Activated CD8-positive, alpha-beta T cell treated with anti-CD3 and anti-CD28 coated beads for 36 hours (primary cell): Measurements from ENCODE around the gene KIR3DL2. TPM values are rescaled to one million over a fixed set of nuclear protein-coding genes. Genes with fewer than 3 reads are reported as not detected.
"Not testable (repeated sequence)": the region's sequence is repeated elsewhere in the genome, so short reads cannot be mapped to it uniquely, and the experiment has no call there.

ENCODE experiments used
- ATAC-seq: fragments of 200-7000 bp; cut with Tn5 transposase; one replicate; pipeline ENCODE4 v1.10.0; 2021; ENCODE audit warnings: mild to moderate bottlenecking, moderate library complexity
- CTCF ChIA-PET: fragments of 350-600 bp; sonication (Branson Sonifier 250); formaldehyde crosslinking; loops from one replicate; lab custom pipeline; 2021; ENCODE audit warnings: antibody characterized with exemption; lab: Charles Lee
- POLR2A ChIA-PET: fragments of 350-600 bp; sonication (Branson Sonifier 250); formaldehyde crosslinking; loops from one replicate; lab custom pipeline; 2021; ENCODE audit warnings: antibody characterized with exemption; lab: Charles Lee
- DNase-seq: peaks from one replicate; pipeline ENCODE4 v3.0.0-alpha.2; 2020
- H3K27ac Mint-ChIP-seq: one replicate; pipeline ENCODE4 v1.8.0; 2021; ENCODE audit warnings: mild to moderate bottlenecking, mixed read lengths
- H3K27me3 Mint-ChIP-seq: one replicate; pipeline ENCODE4 v1.8.0; 2021; ENCODE audit warnings: mixed read lengths
- H3K36me3 Mint-ChIP-seq: one replicate; pipeline ENCODE4 v1.8.0; 2021; ENCODE audit warnings: low read depth, mixed read lengths
- H3K4me1 Mint-ChIP-seq: one replicate; pipeline ENCODE4 v1.8.0; 2021; ENCODE audit warnings: low read depth, mixed read lengths
- H3K4me3 Mint-ChIP-seq: one replicate; pipeline ENCODE4 v1.8.0; 2021; ENCODE audit warnings: mild to moderate bottlenecking, moderate library complexity, mixed read lengths
- H3K9me3 Mint-ChIP-seq: one replicate; pipeline ENCODE4 v1.8.0; 2021; ENCODE audit warnings: mixed read lengths
- CTCF ChIP-seq: fragments of 200-600 bp; IDR thresholded peaks from one replicate; pipeline ENCODE4 v1.8.0; 2022; ENCODE audit warnings: antibody characterized with exemption, mild to moderate bottlenecking
- intact Hi-C: fragments of 100-400 bp; cut with micrococcal nuclease; formaldehyde crosslinking; loops from one replicate; pipeline ENCODE4 v1.10.0; 2022
- total RNA-seq, 2 experiments: library from RNA; stranded (reverse); gene quantifications; one replicate each; pipeline ENCODE4 v1.2.3, GENCODE V29; 2021

Gene KIR3DL2
- total RNA-seq, 2 experiments from 2014 or later: 0.14 to 0.27 TPM

DNA sequence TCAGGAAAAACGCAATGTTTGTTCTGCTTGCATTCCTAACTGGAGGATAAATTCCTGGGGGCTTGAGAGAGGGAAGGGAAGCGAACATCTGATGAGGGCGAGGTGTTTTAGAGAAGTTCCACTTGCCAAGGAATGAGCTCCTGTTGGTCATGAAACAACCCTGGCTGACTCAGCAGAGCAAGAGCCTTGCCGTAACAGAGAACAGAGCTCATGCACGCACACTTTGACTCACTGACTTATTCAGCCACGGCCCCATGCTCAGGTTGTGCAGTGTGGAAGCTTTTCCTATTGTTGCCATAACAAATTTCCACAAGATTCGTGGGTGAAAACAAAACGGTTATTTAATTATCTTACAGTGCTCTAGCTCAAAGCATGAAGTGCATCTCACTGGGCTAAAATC lies 7.1 kb upstream of the KIR3DL2 start:
- H3K4me3 Mint-ChIP-seq, H3K27ac Mint-ChIP-seq, intact Hi-C loops, POLR2A ChIA-PET, CTCF ChIA-PET, DNase-seq, ATAC-seq, H3K9me3 Mint-ChIP-seq, H3K4me1 Mint-ChIP-seq, H3K36me3 Mint-ChIP-seq, H3K27me3 Mint-ChIP-seq: not testable (repeated sequence)

GRCh38 chr19:54850930-54851329 lies 687 bp downstream of the KIR3DL2 start:
- intact Hi-C loops: no loop called here
- no peaks in the 10 kb centered on the region for H3K4me1 Mint-ChIP-seq
- DNase-seq (no peak), ATAC-seq (no peak)
- TF ChIP-seq CTCF: no peak
- ChIA-PET POLR2A (no interaction called here), CTCF (no interaction called here)
- peaks cover 1% of the 10 kb centered on the region for H3K9me3 Mint-ChIP-seq
- H3K4me3 Mint-ChIP-seq: no peak overlapping the region
- H3K27ac Mint-ChIP-seq: no peak overlapping the region
- H3K36me3 Mint-ChIP-seq: no peaks in the 10 kb centered on the region
- H3K27me3 Mint-ChIP-seq: peaks cover 3% of the 10 kb centered on the region

DNA sequence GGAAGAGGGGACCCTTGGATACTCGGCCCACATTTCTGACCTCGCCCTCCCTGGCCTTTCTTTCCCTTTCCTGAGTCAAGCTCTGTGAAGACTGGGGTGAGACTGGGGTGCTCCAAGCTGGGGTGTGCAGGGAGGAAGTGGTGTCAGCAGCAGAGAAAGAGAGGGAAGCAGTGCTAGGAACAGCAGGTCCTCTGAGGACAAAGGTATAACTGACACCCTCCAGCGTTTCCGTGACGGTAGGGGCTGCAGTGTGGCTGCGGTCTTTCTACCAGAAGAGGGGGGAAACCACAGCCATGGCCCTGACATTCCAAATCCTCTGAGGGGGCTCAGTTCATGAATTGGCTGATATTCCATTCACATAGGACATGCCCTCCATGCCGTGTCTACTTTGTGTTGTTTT lies 1.1 kb downstream of the KIR3DL2 start:
- CTCF ChIA-PET: no interaction called here
- POLR2A ChIA-PET: no interaction called here
- peaks cover 3% of the 10 kb centered on the region for H3K27me3 Mint-ChIP-seq
- no peaks in the 10 kb centered on the region for H3K4me1 Mint-ChIP-seq
- intact Hi-C loops: no loop called here
- no peak overlapping the region for H3K4me3 Mint-ChIP-seq
- DNase-seq: no peak
- no peaks in the 10 kb centered on the region for H3K36me3 Mint-ChIP-seq
- no peak for ATAC-seq
- no peak overlapping the region for H3K27ac Mint-ChIP-seq
- no peaks in the 10 kb centered on the region for H3K9me3 Mint-ChIP-seq
- TF ChIP-seq CTCF: no peak

GRCh38 chr19:54855241-54855640 lies 5.0 kb downstream of the KIR3DL2 start:
- H3K27ac Mint-ChIP-seq, DNase-seq, H3K36me3 Mint-ChIP-seq, H3K9me3 Mint-ChIP-seq, H3K4me3 Mint-ChIP-seq, POLR2A ChIA-PET, H3K4me1 Mint-ChIP-seq, CTCF ChIA-PET, intact Hi-C loops, H3K27me3 Mint-ChIP-seq, ATAC-seq: not testable (repeated sequence)

DNA sequence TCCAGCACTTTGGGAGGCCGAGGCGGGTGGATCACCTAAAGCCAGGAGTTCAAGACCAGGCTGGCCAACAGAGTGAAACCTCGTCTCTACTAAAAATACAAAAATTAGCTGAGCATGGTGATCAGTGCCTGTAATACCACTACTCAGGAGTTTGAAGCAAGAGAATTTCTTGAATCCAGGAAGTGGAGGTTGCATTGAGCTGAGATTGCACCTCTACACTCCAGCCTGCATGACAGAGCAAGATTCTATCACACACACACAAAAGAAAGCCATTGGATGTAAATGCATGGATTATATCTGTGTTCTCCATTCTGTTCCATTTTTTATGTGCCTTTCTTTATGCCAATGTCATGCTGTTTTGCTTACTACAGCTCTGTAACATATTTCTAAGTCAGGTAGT lies 8.2 kb downstream of the KIR3DL2 start:
- H3K4me3 Mint-ChIP-seq, CTCF ChIA-PET, H3K27me3 Mint-ChIP-seq, H3K4me1 Mint-ChIP-seq, ATAC-seq, intact Hi-C loops, DNase-seq, POLR2A ChIA-PET, H3K27ac Mint-ChIP-seq, H3K36me3 Mint-ChIP-seq, H3K9me3 Mint-ChIP-seq: not testable (repeated sequence)

GRCh38 chr19:54859421-54859820 lies 9.2 kb downstream of the KIR3DL2 start:
- H3K9me3 Mint-ChIP-seq, H3K27ac Mint-ChIP-seq, POLR2A ChIA-PET, H3K4me1 Mint-ChIP-seq, DNase-seq, intact Hi-C loops, H3K4me3 Mint-ChIP-seq, ATAC-seq, H3K27me3 Mint-ChIP-seq, H3K36me3 Mint-ChIP-seq, CTCF ChIA-PET: not testable (repeated sequence)

GRCh38 chr19:54863459-54863858 lies 13.2 kb downstream of the KIR3DL2 start:
- H3K4me3 Mint-ChIP-seq, H3K27ac Mint-ChIP-seq, H3K9me3 Mint-ChIP-seq, H3K36me3 Mint-ChIP-seq, ATAC-seq, POLR2A ChIA-PET, H3K4me1 Mint-ChIP-seq, intact Hi-C loops, CTCF ChIA-PET, DNase-seq: not testable (repeated sequence)
- H3K27me3 Mint-ChIP-seq: peaks cover 11% of the 10 kb centered on the region

- no peaks in the 10 kb centered on the region for H3K36me3 Mint-ChIP-seq
- H3K4me1 Mint-ChIP-seq: no peaks in the 10 kb centered on the region
- TF ChIP-seq CTCF: no peak
- no peak overlapping the region for H3K27ac Mint-ChIP-seq
- peaks cover 2% of the 10 kb centered on the region for H3K9me3 Mint-ChIP-seq
- H3K27me3 Mint-ChIP-seq: peaks cover 9% of the 10 kb centered on the region
- intact Hi-C loops: no loop called here
- ChIA-PET POLR2A (no interaction called here), CTCF (interaction anchor here (2.1 kb wide), 1 partner anchor 10 kb away, joined by 5 read pairs; no protein-coding TSS in a partner anchor)
- DNase-seq: no peak
- no peak overlapping the region for H3K4me3 Mint-ChIP-seq
- ATAC-seq: no peak
Observed at GRCh38 chr19:54871696-54872095, 21.5 kb downstream of the KIR3DL2 start.
